HL-60/S4 treated with retinoic acid at 250 ng/mL for 4 days and 3 days (cell line): ENCODE data around the gene GADL1.

Source experiments
- in situ Hi-C: fragments of 300-500 bp; cut with MboI; formaldehyde crosslinking; loops from 2 replicates; pipeline ENCODE4 v1.7.0; 2022; ENCODE audit warnings: low sequenced_read_pairs

GADL1 gene

GRCh38 chr3:30733209-30733608, 161.3 kb downstream of the GADL1 start:
- in situ Hi-C loops, result no loop called here

GRCh38 chr3:30730967-30731366, 163.5 kb downstream of the GADL1 start:
- in situ Hi-C loops, result no loop called here

GRCh38 chr3:30729936-30730335, 164.5 kb downstream of the GADL1 start:
- in situ Hi-C loops, result no loop called here

GRCh38 chr3:30729512-30729911, 164.9 kb downstream of the GADL1 start:
- in situ Hi-C loops, result no loop called here

DNA sequence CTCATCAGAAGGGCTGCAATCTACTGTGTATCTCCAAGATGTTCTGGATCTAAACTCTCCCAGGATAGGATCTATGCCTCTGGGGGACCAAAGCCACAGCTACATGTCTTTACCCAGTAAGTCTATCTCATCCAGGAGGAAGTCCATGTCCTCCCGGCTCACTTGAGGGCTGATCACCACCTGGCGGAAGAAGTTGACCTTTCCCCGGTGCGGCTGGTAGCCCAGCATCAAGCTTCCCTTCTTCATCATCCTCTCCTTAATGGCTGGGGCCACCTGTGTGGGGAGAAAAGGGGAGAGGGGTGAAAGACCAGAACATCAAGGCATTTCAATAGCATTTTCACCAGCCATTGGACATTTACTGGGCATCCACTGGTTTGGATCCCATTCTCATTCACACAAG, 166.3 kb downstream of the GADL1 start:
- in situ Hi-C loops, result no loop called here

- in situ Hi-C loops, result no loop called here
Measured at GRCh38 chr3:30724863-30725262, 169.6 kb downstream of the GADL1 start.

DNA sequence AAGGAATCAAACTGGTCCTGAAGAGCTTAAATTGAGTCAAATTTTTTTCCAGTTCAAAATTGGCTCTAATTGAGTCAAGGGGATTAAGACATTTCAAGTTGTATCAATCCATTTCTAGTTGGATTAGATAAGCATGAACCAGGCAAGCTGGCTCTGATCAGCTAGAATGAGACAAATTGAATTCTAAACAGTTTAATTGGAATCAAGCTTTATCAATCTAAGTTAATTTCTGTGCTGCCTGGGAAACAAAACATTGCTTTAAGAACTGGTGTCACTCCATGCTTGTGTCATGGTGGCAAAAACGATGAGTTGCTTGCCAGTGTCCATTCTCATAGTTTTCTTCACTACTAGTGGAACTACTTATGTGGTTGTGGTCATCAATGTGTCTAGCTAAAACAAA, 171.2 kb downstream of the GADL1 start:
- in situ Hi-C loops, result no loop called here

DNA sequence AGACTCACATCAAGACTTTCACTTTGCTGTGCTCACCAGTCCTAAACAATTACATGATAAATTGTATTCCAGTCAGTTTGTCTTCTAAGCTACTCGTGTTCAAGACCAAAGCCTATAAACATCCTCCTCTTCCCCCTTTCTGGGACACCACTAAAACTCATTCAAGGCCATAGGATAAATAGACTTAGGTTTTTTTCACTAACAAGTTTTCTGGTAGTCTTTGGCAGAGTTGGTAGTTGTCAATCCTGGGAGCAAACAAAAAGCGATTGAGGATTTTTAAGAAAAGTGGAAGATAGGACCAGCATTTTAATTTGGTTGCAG, 173.2 kb downstream of the GADL1 start:
- in situ Hi-C loops, result no loop called here

DNA sequence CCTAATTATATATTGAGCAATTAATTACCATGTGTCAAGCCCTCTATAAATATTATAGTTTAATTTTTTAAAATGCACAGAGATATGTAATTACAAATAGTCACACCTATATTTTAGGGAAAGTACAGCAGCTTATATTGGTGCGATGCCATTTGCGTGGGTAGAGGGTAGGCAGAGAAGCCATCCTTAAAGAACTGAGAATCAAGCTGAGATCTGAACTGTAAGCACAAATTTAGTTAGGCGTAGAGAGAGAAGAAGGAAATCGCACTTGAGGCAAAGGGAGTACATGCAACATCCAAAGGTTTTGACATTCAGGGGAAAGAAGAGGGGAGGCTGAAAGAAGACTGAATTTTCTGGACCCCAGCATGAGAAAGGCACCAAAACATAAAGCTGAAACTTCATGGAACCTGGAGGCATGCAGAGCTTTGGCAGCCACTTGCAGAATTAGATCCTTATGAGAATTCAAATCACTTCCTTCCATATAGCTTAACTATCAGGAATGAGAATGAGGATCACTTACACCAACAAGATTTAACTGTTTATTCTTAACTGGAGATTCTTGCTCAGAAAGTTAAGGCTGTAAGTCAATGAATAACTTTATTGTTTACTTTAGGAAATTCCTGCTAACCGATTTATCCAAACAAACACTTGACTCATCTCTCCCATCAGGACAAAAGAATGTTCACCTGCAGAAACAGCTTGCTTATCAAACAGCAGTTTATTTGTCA, 173.7 kb downstream of the GADL1 start:
- in situ Hi-C loops, result no loop called here

DNA sequence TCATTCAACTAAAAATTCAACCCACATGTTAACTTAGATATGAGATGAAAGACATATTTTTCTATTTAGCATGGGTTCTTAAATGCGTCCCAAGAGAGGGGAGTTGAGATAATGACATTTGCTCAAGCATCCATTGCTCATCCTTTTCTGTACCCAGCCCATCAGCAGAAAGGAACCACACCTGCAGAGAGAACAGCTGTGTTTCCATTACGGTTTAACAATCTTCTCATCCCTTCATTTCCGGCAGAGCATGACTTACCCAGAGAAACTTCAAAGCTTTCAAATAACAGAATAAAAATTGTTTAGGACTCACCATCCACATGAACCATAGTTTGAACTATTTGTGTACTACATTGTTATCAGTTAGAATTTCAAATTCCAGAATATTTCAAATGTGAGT, 174.9 kb downstream of the GADL1 start:
- in situ Hi-C loops, result no loop called here

GRCh38 chr3:30713885-30714503, 180.5 kb downstream of the GADL1 start:
- in situ Hi-C loops, result no loop called here

DNA sequence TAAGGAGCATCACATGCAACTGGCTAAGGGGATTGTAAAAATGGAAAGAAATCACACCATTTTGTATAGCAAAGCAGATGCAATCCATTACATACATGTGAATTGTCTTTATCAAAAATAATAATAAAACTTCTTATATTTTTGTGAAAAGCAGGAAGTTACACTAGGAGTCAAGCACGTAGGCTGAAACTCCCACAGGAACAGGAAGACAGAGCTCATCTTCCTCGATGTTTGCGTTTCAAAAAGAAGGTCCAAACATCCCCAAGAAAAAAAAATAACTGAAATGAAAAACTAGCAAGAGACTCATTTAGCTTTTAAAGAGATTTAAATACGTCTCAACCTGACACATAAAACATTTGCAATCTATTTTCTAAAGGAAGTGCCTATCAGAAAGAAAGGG, 181.5 kb downstream of the GADL1 start:
- in situ Hi-C loops, result no loop called here

GRCh38 chr3:30711867-30712266, 182.6 kb downstream of the GADL1 start:
- in situ Hi-C loops, result no loop called here

DNA sequence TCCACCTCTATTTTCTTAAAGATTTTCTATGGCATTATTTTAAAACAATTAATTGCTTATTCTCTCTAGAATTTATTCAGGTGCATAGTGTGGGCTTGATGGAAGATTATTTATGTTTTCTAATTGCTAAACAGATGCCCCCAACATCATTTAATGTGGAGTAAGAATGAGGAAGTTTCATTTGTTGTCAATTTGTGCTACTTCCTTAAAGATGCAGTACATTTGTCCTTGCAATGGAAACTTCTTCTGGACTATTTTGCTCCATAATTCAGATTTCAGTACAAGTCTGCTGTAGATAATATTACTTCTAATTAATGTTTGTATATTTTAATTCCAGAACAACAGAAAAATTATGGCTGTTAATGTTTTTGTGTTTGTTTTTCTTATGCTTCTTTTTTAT, 183.3 kb downstream of the GADL1 start:
- in situ Hi-C loops, result no loop called here

DNA sequence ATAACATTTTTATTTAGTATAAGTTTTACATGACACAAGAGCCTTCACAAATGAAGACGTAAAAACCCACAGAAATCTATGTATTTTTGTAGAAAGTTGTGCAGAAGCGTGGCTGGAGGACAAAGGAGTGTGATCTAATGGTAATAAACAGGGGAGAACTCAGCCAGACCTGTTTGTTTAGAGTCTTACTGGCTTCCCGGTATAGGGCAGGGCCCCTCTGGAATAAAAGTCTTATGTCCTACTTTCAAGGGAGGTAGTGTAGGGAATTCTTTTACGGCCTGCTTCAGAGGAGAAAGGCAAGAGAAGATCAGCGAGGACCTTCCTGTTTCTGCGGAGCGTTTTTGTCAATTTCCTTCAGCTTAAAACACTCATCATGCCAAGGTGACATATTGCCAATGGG, 184.4 kb downstream of the GADL1 start:
- in situ Hi-C loops, result no loop called here

DNA sequence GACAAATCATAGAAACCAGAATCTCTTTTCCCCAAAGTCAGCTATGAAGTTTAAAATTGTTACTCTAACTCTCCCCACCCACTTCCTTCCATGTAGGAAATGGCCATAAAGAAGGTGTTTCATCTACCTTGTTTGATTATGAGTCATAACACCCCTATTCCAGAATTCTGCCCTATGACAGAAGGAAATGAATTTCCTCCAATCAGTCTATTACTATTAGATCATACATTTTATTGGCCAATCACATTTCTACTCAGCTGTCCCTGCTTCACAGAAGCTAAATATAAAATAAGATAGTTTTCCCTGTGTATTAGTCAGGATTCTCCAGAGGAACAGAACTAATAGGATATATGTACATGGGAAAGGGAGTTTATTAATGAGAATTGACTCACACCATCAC, 186.0 kb downstream of the GADL1 start:
- in situ Hi-C loops, result no loop called here

- in situ Hi-C loops, result no loop called here
Measured at GRCh38 chr3:30707825-30708224, 186.6 kb downstream of the GADL1 start.

GRCh38 chr3:30704931-30705890, 189.2 kb downstream of the GADL1 start:
- in situ Hi-C loops, result no loop called here

DNA sequence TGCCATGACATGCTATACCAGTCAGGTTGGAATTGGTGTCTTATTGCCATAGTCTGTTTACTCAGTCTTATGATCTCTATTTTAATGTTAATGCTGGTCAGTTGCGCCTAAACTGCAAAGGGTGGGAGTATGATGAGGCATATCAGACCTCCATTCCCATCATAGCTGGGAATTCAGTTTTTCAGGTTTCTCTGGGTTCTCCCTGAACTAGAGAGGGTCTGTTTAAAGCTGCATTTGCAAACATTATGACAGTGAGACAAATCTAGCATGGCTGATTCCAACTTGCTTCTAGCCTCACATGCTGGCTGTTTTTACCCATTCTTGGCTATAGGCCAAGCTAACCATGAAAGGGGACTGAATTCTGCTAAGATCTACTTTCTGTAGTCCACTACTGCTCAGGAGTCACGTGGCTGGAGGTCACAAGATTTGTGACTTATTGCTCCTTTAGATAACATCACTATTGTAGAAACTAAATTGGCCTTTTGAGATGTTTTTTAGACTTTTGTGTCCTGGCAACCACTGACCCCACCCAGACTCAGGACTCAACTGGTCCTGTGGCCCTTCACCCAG, 191.5 kb downstream of the GADL1 start:
- in situ Hi-C loops, result no loop called here

- in situ Hi-C loops, result no loop called here
Measured at GRCh38 chr3:30702038-30702827, 192.2 kb downstream of the GADL1 start.
